Ramos (cell line): Measurements from ENCODE around the gene MUC2.

Source experiments
- in situ Hi-C: fragments of 300-500 bp; cut with MboI; formaldehyde crosslinking; loops from one replicate; pipeline ENCODE4 v1.14.3; 2022; ENCODE audit warnings: low sequenced_read_pairs; ENCODE audit not compliant: unreplicated experiment

Gene MUC2

GRCh38 chr11:1069740-1070139, 4.9 kb upstream of the MUC2 start:
- in situ Hi-C loops = no loop called here

DNA sequence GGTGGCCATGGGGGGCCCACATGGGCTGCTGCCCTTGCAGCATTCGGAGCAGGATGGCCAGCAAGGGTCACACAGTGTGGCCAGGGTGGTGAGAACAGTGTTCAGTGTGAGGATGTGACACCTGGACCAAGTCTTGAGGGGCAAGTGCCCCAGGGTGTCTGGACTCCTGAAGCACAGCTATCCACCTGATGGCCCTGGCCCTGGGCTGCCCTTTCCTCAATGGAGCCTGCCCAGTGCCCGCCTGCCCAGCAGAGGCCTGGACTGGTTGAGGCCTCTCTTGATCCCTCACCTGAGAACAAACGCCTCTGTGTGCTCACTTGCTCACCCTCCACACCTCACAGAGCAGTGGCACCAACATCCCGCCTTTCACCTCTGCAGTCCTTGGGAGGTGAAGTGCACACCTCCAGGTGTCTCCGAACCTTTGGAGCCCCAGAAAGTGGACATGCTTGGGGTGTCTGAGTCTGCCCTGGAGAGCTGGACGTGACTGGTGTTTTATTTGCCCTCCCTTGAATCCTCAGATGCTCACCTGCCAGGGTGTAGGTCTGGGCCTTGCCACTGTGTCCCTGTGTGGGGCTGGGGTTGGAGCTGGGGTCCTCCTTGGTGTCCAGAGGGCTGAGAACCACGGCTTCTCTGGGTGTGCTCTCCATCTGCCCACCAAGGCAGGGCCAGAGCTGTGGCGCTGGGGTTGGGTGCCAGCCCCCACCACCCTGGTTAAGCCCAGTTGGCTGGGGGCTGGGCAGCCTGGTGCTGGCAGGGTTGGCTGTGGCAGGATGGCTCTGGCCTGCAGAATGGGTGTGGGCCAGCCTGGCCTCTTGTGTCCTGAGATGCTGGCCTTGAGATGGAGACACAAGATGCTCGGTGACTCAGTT, 3.8 kb upstream of the MUC2 start:
- in situ Hi-C loops = no loop called here

DNA sequence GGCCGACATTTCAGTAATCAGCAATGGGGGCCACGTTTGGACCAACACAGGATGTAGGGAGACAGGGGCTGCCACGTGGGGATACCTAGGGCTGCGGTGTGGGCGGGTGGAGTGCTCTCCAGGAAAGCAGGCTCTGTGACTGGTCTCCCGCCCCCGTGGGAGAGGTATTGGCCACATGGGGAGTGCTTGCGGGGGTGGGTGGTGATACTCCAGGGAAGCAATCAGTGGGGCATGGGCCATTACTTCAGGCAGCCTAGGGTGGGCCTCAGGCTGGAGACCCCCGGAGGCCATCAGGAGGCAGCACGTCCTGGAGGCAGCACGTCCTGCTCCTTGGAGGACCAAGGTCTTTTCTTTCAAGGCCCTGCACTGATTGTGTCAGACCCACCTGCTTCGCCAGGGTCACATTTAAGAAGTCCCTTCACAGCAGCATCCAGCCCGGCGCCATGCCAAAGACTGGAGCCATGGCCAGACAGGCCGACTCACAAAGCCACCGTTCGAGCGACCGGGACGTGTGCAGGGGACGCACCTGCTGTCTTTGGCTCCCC, 3.0 kb upstream of the MUC2 start:
- in situ Hi-C loops = no loop called here

DNA sequence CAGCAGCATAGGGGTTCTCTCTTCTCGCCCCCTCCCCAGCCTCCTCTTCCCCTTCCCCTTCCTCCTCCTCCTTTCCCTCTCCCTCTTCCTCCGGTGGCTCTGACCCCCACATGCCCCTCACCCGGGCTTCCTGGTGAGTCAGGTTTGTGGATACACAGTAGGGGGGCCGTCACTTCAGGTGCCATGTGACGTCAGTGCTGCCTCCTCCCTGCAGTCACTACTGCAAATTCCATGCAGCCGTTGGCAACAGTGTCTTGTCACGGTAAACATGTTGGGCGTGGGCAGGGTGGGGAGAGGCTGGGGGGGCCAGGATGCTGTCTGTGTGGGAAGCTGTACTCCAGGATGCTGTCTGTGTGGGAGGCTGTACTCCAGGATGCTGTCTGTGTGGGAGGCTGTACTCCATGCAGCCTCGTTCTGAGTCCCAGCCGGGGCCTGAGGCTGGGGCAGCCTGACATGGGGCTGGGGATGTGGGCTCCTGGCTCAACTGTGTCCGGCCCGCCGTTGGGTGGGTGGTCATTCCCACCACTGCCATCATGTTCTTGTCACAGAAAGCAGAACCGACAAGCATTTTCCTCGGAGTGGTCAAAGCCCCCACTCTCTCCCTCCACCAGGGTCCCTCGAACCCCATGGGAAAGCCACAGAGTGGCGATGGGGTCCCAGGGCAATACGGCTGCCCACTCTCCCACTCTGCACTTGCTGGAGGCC, 2.4 kb upstream of the MUC2 start:
- in situ Hi-C loops = no loop called here

DNA sequence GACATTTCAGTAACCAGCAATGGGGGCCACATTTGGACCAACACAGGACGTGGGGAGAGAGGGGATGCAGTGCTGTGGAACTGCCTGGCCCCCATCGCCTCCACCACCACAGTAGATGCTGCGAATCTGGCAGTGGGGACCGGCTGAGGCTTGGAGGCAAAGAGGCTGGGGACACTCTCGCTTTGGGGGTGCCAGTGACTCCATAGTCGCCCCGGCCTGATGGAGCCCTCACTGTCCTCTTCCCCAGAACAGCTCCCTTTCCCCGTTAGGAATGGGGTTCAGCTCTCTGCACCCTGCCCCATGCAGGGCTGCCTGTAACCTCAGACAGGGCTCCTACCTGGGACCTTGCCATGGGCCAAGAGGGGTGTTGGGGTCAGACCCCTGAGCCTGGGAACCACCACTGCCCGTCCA, 1.8 kb upstream of the MUC2 start:
- in situ Hi-C loops = no loop called here

DNA sequence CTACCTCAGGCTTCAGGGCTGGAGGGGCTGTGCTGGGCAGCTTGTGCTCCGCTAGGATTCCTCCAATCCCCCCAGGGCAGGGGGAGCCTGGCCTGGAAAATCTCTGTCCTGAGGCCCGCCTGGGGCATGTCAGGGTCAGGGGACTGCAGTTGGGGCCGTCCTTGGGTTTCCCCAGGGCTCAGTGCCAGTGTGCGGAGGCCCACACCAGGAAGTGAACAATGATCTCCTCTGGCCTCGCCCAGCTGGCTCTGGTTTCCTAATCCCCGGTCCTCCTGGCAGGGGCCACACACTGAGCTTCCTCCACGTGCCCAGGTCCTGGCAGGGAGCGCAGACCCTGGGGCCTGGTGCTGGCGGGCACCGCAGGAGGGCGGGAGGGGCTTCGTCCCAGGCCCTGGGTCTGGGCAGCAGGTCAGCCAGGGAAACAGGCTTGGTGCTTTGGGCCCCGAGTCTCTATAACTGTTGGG, 1.4 kb upstream of the MUC2 start:
- in situ Hi-C loops = no loop called here

DNA sequence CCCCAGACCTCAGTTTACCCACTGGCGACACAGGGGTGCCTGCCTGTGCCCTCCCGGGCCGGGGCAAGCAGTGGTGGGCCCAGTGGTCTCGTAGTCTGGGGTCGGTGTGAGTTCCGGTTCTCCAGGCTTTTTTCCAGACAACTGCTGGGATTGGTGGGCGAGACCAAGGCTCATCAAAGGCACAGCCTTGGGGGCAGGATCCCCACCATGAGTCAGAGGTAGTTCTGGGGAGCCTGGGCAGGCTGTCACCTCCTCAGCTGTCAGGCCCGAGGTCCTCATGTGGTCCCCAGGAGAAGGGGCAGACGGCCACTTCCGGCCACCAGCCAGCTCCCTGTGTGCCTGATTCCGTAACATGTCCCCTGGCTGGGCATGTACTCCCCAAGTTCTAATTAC, 827 bp upstream of the MUC2 start:
- in situ Hi-C loops = no loop called here

- in situ Hi-C loops = no loop called here
These were observed 752 bp downstream of the MUC2 start for GRCh38 chr11:1075341-1075911.

GRCh38 chr11:1076061-1076665, 1.5 kb downstream of the MUC2 start:
- in situ Hi-C loops = no loop called here

- in situ Hi-C loops = no loop called here
These were observed 2.4 kb downstream of the MUC2 start for GRCh38 chr11:1077033-1077416.

GRCh38 chr11:1077417-1078119, 2.9 kb downstream of the MUC2 start:
- in situ Hi-C loops = no loop called here

- in situ Hi-C loops = no loop called here
These were observed 3.5 kb downstream of the MUC2 start for GRCh38 chr11:1078191-1078601.

DNA sequence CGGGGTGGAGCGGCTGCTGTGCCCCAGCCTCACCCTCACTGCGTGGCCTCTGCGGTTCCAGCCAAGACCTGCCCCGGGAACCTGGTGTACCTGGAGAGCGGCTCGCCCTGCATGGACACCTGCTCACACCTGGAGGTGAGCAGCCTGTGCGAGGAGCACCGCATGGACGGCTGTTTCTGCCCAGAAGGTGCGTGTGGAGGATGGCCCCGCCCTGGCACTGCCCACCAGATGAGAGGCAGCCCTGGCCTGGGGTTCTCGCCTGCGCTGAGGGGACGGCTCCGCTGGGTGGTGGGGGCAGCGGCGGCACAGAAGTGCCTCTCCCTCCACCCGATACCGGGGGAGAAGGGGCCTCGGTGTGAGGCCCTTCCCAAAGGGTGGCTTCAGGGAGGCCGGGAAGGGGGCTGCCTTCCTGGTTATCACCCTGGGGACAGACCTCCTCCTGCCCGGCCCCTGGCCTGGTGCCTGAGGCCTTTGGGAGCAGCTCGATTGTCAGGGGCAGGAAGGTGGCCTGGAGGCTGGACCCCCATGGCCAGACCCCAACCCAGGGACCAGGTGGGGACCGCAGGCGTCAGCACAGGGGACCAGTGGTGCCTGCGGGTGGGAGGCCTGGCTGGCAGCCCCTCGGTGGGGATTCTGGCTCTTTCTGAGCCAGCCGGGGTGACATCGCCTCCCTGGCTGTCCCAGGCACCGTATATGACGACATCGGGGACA, 7.1 kb downstream of the MUC2 start:
- in situ Hi-C loops = no loop called here

- in situ Hi-C loops = no loop called here
These were observed 7.7 kb downstream of the MUC2 start for GRCh38 chr11:1082346-1082727.

DNA sequence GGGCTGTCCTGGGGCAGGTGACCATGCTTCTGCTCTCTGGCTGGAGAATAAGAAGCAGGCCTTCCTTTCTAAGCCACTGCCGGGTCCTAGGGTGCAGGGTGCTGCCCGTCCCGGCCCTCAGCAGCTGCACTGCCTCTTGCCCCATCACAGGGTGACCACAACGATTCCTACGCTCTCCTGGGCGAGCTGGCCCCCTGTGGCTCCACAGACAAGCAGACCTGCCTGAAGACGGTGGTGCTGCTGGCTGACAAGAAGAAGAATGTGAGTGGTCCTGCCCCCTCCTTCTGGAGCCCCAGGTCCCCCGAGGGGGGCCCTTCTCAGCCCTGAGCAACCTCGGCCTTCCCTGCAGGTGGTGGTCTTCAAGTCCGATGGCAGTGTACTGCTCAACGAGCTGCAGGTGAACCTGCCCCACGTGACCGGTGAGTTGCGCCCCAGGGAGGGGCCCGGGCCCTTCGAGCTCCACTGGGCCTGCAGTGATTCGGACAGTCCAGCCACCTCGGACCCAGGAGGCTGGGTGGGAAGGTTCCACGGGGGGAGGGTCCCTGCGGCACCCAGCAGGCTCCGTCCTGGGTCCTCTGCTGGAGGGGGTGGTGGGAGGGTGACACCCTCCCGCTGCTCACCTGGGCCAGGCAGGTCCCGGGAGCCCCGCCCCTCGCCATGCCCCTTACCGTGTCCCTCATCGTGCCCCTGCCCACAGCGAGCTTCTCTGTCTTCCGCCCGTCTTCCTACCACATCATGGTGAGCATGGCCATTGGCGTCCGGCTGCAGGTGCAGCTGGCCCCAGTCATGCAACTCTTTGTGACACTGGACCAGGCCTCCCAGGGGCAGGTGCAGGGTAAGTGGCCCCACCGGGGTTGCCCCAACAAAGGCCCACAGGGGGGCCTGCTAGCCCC, 8.3 kb downstream of the MUC2 start:
- in situ Hi-C loops = no loop called here

GRCh38 chr11:1083621-1084551, 9.2 kb downstream of the MUC2 start:
- in situ Hi-C loops = no loop called here
